B cell (primary cell): Measurements from ENCODE around the gene FBXO30. TPM values are rescaled to one million over a fixed set of nuclear protein-coding genes. Genes with fewer than 3 reads are reported as not detected.

Experiments
- ATAC-seq: fragments of 200-7000 bp; cut with Tn5 transposase; one replicate; pipeline ENCODE4 v1.10.0; 2021; ENCODE audit warnings: low read depth, mild to moderate bottlenecking, moderate number of reproducible peaks, moderate library complexity
- CTCF ChIA-PET: fragments of 350-600 bp; sonication (Branson Sonifier 250); formaldehyde crosslinking; loops from one replicate; lab custom pipeline; 2021; ENCODE audit warnings: antibody characterized with exemption, inconsistent platforms; lab: Charles Lee
- POLR2A ChIA-PET: fragments of 350-600 bp; sonication (Branson Sonifier 250); formaldehyde crosslinking; loops from one replicate; lab custom pipeline; 2021; ENCODE audit warnings: antibody characterized with exemption; lab: Charles Lee
- DNase-seq: peaks from one replicate; pipeline ENCODE4 v3.0.0; 2013
- H2AFZ ChIP-seq: 2 replicates; pipeline ENCODE4 v1.6.1; 2012; ENCODE audit warnings: mild to moderate bottlenecking, low read depth, low read length; ENCODE audit not compliant: insufficient read depth, poor library complexity, severe bottlenecking
- H3K27ac ChIP-seq, 2 donors: 1 replicate in 1 of 2; 2 replicates in 1 of 2; pipeline ENCODE4 v1.5.1; 2012 to 2013; ENCODE audit warnings: low read length in 2 of 2, mild to moderate bottlenecking in 2 of 2, moderate library complexity in 1 of 2
- H3K27me3 ChIP-seq, 4 experiments: fragments of 200-600 bp in 1 of 4; sonication (generic) in 1 of 4; replicated peaks in 1 of 4; 1 replicate in 2 of 4; 2 replicates in 2 of 4; pipeline versions ENCODE4 v1.6.1 to v1.7.0; 2013 to 2016; ENCODE audit warnings: low read length in 3 of 4, mild to moderate bottlenecking in 2 of 4, mixed read lengths in 1 of 4, moderate library complexity in 1 of 4; ENCODE audit not compliant: insufficient read depth in 4 of 4, control insufficient read depth in 3 of 4; ENCODE audit errors: control extremely low read depth in 1 of 4
- H3K36me3 ChIP-seq, 2 experiments: replicated peaks in 1 of 2; 1 replicate in 1 of 2; 2 replicates in 1 of 2; pipeline versions ENCODE4 v1.6.1 to v1.7.1; 2013; ENCODE audit warnings: low read length in 1 of 2; ENCODE audit not compliant: insufficient read depth in 2 of 2, control insufficient read depth in 1 of 2; ENCODE audit errors: control extremely low read depth in 1 of 2, extremely low read depth in 1 of 2
- H3K4me1 ChIP-seq, 2 donors: fragments of 200-600 bp in 1 of 2; sonication (generic) in 1 of 2; 1 replicate in 1 of 2; 2 replicates in 1 of 2; pipeline versions ENCODE4 v1.5.1 to v1.6.1; 2013 to 2017; ENCODE audit warnings: low read length in 2 of 2; ENCODE audit not compliant: control insufficient read depth in 2 of 2, insufficient read depth in 2 of 2
- H3K4me2 ChIP-seq: replicated peaks from 2 replicates; pipeline ENCODE3; 2012; ENCODE audit warnings: mild to moderate bottlenecking, low read depth, low read length; ENCODE audit not compliant: poor library complexity, severe bottlenecking
- H3K4me3 ChIP-seq, 5 experiments: fragments of 200-600 bp in 1 of 5; sonication (generic) in 1 of 5; 1 replicate in 3 of 5; 2 replicates in 2 of 5; pipeline versions ENCODE4 v1.5.1 to v1.7.0; 2011 to 2016; ENCODE audit warnings: low read length in 4 of 5, mild to moderate bottlenecking in 4 of 5, low read depth in 2 of 5, control low read depth in 1 of 5, moderate library complexity in 1 of 5; ENCODE audit not compliant: insufficient read depth in 1 of 5; ENCODE audit errors: control extremely low read depth in 1 of 5, extremely low read depth in 1 of 5
- H3K79me2 ChIP-seq: fragments of 200-600 bp; sonication (generic); one replicate; pipeline ENCODE4 v1.6.0; 2016; ENCODE audit warnings: low read length; ENCODE audit not compliant: control insufficient read depth, insufficient read depth
- H3K9ac ChIP-seq: fragments of 200-600 bp; sonication (generic); 2 replicates; pipeline ENCODE4 v1.6.1; 2017; ENCODE audit warnings: mild to moderate bottlenecking, low read length, moderate library complexity
- H3K9me3 ChIP-seq, 3 donors: one replicate each; pipeline versions ENCODE4 v1.6.1 to v1.7.1; 2013; ENCODE audit warnings: low read length in 2 of 3; ENCODE audit not compliant: control insufficient read depth in 2 of 3, insufficient read depth in 1 of 3; ENCODE audit errors: control extremely low read depth in 1 of 3
- H4K20me1 ChIP-seq: 2 replicates; pipeline ENCODE4 v1.6.0; 2012; ENCODE audit warnings: mild to moderate bottlenecking, low read length; ENCODE audit not compliant: insufficient read depth, control insufficient read depth, poor library complexity, severe bottlenecking
- H3K27ac Mint-ChIP-seq: one replicate; pipeline ENCODE4 v1.8.0; 2021; ENCODE audit warnings: mixed read lengths
- H3K27me3 Mint-ChIP-seq: one replicate; pipeline ENCODE4 v1.8.0; 2021; ENCODE audit warnings: mixed read lengths
- H3K4me1 Mint-ChIP-seq: one replicate; pipeline ENCODE4 v1.8.0; 2021; ENCODE audit warnings: mixed read lengths
- H3K4me3 Mint-ChIP-seq: one replicate; pipeline ENCODE4 v1.8.0; 2021; ENCODE audit warnings: mixed read lengths
- H3K9me3 Mint-ChIP-seq: one replicate; pipeline ENCODE4 v1.8.0; 2022; ENCODE audit warnings: mixed read lengths; ENCODE audit not compliant: insufficient read depth
- CTCF ChIP-seq: fragments of 200-600 bp; IDR thresholded peaks from one replicate; pipeline ENCODE4 v1.8.0; 2022; ENCODE audit warnings: antibody characterized with exemption, mild to moderate bottlenecking
- EZH2 ChIP-seq: IDR thresholded peaks from 2 replicates; pipeline ENCODE4 v1.6.1; 2012; ENCODE audit warnings: borderline replicate concordance, low read depth, mild to moderate bottlenecking, moderate library complexity, low read length; ENCODE audit not compliant: insufficient read depth, poor library complexity, severe bottlenecking
- WGBS: methylation state at CpG from one replicate; pipeline ENCODE4 v1.1.5; 2013; ENCODE audit warnings: missing lambda C conversion rate; ENCODE audit not compliant: insufficient coverage; 5-methylcytosine and 5-hydroxymethylcytosine counted together
- intact Hi-C: fragments of 100-400 bp; cut with micrococcal nuclease; formaldehyde crosslinking; loops from one replicate; pipeline ENCODE4 v1.10.0; 2022
- polyA plus RNA-seq: library from polyadenylated mRNA; depleted of rRNA; stranded (reverse); fragments of >200 nt; gene quantifications from 2 replicates; pipeline ENCODE4 v1.2.3, GENCODE V29; 2012
- total RNA-seq, 2 donors: library from RNA; stranded (reverse); fragments of 120-200 nt in 1 of 2; gene quantifications; 1 replicate in 1 of 2; 2 replicates in 1 of 2; pipeline versions ENCODE4 v1.2.3 to v1.2.4, GENCODE V29; 2013 to 2022

Gene FBXO30
- total and polyA plus RNA-seq, 2 donors (not counting 1 experiment from before 2014, with no cell fraction given), result 0.85 to 9.7 TPM

DNA sequence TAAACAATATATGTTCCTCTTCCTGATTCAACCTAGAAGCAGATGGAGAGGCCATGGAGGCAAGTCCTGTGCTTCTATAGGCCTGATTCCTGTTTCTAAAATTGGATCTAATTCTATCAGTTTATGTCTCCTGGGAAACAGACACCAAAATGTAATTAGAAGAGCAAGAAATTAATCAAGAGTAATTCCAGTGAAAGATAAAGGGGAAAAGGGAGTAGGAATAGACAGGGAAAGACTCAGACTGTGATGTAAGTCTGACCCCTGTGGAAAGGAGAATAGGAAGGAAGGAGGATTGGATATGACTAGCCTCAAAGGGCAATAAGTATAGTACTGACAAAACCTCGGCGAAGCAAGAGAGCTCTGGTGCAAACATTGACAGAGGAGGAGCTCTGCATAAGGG lies 33.9 kb upstream of the FBXO30 start:
- Histone ChIP-seq H3K79me2 (no peaks in the 10 kb centered on the region), H3K36me3 (peaks cover 0 to 3% of the 10 kb centered on the region in 2 experiments), H2AFZ (no peak overlapping the region), H3K4me2 (no peak overlapping the region), H3K27me3 (no peaks in the 10 kb centered on the region), H3K9me3 (no peaks in the 10 kb centered on the region), H3K4me3 (no peak overlapping the region), H4K20me1 (no peaks in the 10 kb centered on the region), H3K9ac (no peak overlapping the region), H3K4me1 (no peaks in the 10 kb centered on the region), H3K27ac (no peak overlapping the region)
- no peak for DNase-seq
- TF ChIP-seq CTCF, result no peak
- no peak for TF ChIP-seq EZH2
- ChIA-PET CTCF (no interaction called here), POLR2A (no interaction called here)
- 100% methylated on average over 2 of the region's 2 CpGs for WGBS
- Mint-ChIP-seq H3K27ac (no peak overlapping the region), H3K9me3 (no peaks in the 10 kb centered on the region), H3K4me1 (no peaks in the 10 kb centered on the region), H3K27me3 (no peaks in the 10 kb centered on the region), H3K4me3 (no peak overlapping the region)
- intact Hi-C loops, result no loop called here
- no peak for ATAC-seq

- H3K9ac ChIP-seq, result no peak overlapping the region
- no peak for DNase-seq
- 100% methylated on average over 1 of the region's 3 CpGs for WGBS
- H3K4me1 ChIP-seq, result no peaks in the 10 kb centered on the region
- no peaks in the 10 kb centered on the region for H3K79me2 ChIP-seq
- CTCF ChIA-PET, result no interaction called here
- Mint-ChIP-seq H3K9me3 (no peaks in the 10 kb centered on the region), H3K27ac (no peak overlapping the region), H3K27me3 (no peaks in the 10 kb centered on the region), H3K4me1 (no peaks in the 10 kb centered on the region), H3K4me3 (no peak overlapping the region)
- peaks cover 0 to 3% of the 10 kb centered on the region in 2 experiments for H3K36me3 ChIP-seq
- no peak overlapping the region for H2AFZ ChIP-seq
- ATAC-seq, result no peak
- TF ChIP-seq CTCF (no peak), EZH2 (no peak)
- H3K27ac ChIP-seq, result no peak overlapping the region
- no peak overlapping the region for H3K4me3 ChIP-seq
- no peaks in the 10 kb centered on the region for H4K20me1 ChIP-seq
- no peaks in the 10 kb centered on the region for H3K27me3 ChIP-seq
- POLR2A ChIA-PET, result no interaction called here
- H3K9me3 ChIP-seq, result no peaks in the 10 kb centered on the region
- intact Hi-C loops, result no loop called here
- H3K4me2 ChIP-seq, result no peak overlapping the region
Measured at GRCh38 chr6:145845557-145845956, 31.0 kb upstream of the FBXO30 start.
